ENCODE results near the gene ZNF22. TPM values are rescaled to one million over a fixed set of nuclear protein-coding genes. Genes with fewer than 3 reads are reported as not detected.

The ZNF22 gene
- total RNA-seq, 1 experiment from 2014 or later, result 36.9 TPM

GRCh38 chr10:44967616-44968015, 33.1 kb upstream of the ZNF22 start:
- Histone ChIP-seq H4K8ac (replicated peaks; ENCODE audit: insufficient read length, low read depth, low read length) (no peak overlapping the region), H3K9me3 (ENCODE audit: control insufficient read depth, low read depth, low read length) (no peaks in the 10 kb centered on the region), H2AK5ac (ENCODE audit: insufficient read length, low read length) (no peak overlapping the region), H4K20me1 (ENCODE audit: control insufficient read depth, insufficient read depth, insufficient read length) (no peaks in the 10 kb centered on the region), H3K27ac (ENCODE audit: insufficient read length, low read depth, low read length) (no peak overlapping the region), H3K14ac (ENCODE audit: insufficient read depth, low read length) (no peak overlapping the region), H2BK5ac (ENCODE audit: insufficient read length, low read length) (no peak overlapping the region), H3K79me2 (ENCODE audit: insufficient read depth, low read length) (no peaks in the 10 kb centered on the region), H2BK20ac (ENCODE audit: low read depth, low read length, poor library complexity, severe bottlenecking) (no peak overlapping the region), H3T11ph (ENCODE audit: low read length) (no peak overlapping the region), H3K79me1 (ENCODE audit: insufficient read depth, low read depth, low read length, poor library complexity, severe bottlenecking) (no peaks in the 10 kb centered on the region), H3K23me2 (ENCODE audit: insufficient read length, low read depth, low read length, poor library complexity, severe bottlenecking) (no peaks in the 10 kb centered on the region), H3K23ac (ENCODE audit: insufficient read length, low read depth, low read length) (no peak overlapping the region), H3K9ac (ENCODE audit: extremely low read depth, insufficient read length, low read length) (no peak overlapping the region), H2AFZ (ENCODE audit: low read length) (no peak overlapping the region), H2BK15ac (ENCODE audit: low read depth, low read length) (no peak overlapping the region), H4K5ac (ENCODE audit: insufficient read length, low read depth, low read length) (no peak overlapping the region), H3K27me3 (ENCODE audit: insufficient read depth, low read length) (no peaks in the 10 kb centered on the region), H3K4me2 (ENCODE audit: insufficient read depth, insufficient read length, low read length) (no peak overlapping the region), H3K4me1 (ENCODE audit: insufficient read depth, low read length) (peaks cover 17% of the 10 kb centered on the region), H4K91ac (ENCODE audit: insufficient read length, low read depth, low read length) (no peak overlapping the region), H3K56ac (ENCODE audit: insufficient read length, low read depth, low read length) (no peak overlapping the region), H2BK120ac (ENCODE audit: low read depth, low read length, poor library complexity, severe bottlenecking) (no peak overlapping the region), H3K18ac (ENCODE audit: insufficient read length, low read depth, low read length) (no peak overlapping the region), H2BK12ac (ENCODE audit: insufficient read length, low read depth, low read length) (no peak overlapping the region), H3K4ac (ENCODE audit: low read depth, low read length) (no peak overlapping the region)
- Mint-ChIP-seq H3K27me3 (ENCODE audit: low read depth) (no peaks in the 10 kb centered on the region), H3K36me3 (ENCODE audit: insufficient read depth in 1 of 3, low read depth in 3 of 3) (peaks cover 7 to 27% (median 13%) of the 10 kb centered on the region in 3 experiments; a peak in 6 of 7 replicates), H3K4me3 (no peak overlapping the region), H3K4me1 (peaks cover 48 to 49% of the 10 kb centered on the region in 2 experiments), H3K27ac (no peak overlapping the region; a peak in 1 of 7 replicates), H3K9me3 (no peaks in the 10 kb centered on the region; a peak in 2 of 5 replicates)
- peak; percentile 7 for DNase-seq
- no CpG with 5 or more reads among the region's 4 CpGs for WGBS (ENCODE audit: extremely low coverage, insufficient read length, low lambda C conversion rate)
- no peak for TF ChIP-seq CTCF (conservative IDR thresholded peaks at IDR 0.05)

Data from H9 (cell line).